ENCODE data around the gene EVA1A.
A peak's percentile ranks its signal among the peaks of the same experiment; 100 is the strongest.

EVA1A gene

GRCh38 chr2:75484840-75485239 lies 75.9 kb downstream of the EVA1A start:
- Histone ChIP-seq H3K79me2 (ENCODE audit: insufficient read depth, low read length) (no peaks in the 10 kb centered on the region), H3K9ac (ENCODE audit: low read depth, low read length) (no peak overlapping the region), H3K27me3 (ENCODE audit: insufficient read depth, low read length, poor library complexity) (no peaks in the 10 kb centered on the region), H3K4me2 (ENCODE audit: insufficient read depth, low read length) (no peak overlapping the region), H3K36me3 (ENCODE audit: insufficient read depth, low read length) (peaks cover 5% of the 10 kb centered on the region; the same call in 1 of the 2 replicates), H3K4me1 (ENCODE audit: insufficient read depth, low read length) (peaks cover 60% of the 10 kb centered on the region), H2AFZ (ENCODE audit: low read depth, low read length) (no peak overlapping the region), H3K4me3 (ENCODE audit: low read depth in 1 of 2, low read length in 2 of 2) (no peak overlapping the region), H4K20me1 (ENCODE audit: insufficient read depth, low read length) (no peaks in the 10 kb centered on the region), H3K27ac (ENCODE audit: low read length) (peak overlapping the region; percentile 98), H3K9me3 (ENCODE audit: insufficient read depth, low read length, severe bottlenecking) (no peaks in the 10 kb centered on the region)
- no peak for TF ChIP-seq EZH2 (IDR thresholded peaks at IDR 0.05; ENCODE audit: borderline replicate concordance, low read depth, low read length, severe bottlenecking)
- no peak for TF ChIP-seq CTCF (IDR thresholded peaks at IDR 0.05; ENCODE audit: borderline replicate concordance, extremely low read depth, low read length, poor library complexity, severe bottlenecking)
- ATAC-seq (ENCODE audit: insufficient read depth, low read depth) (no peak), DNase-seq (no peak)

- ATAC-seq (ENCODE audit: insufficient read depth, low read depth): no peak
- Histone ChIP-seq H3K36me3 (ENCODE audit: insufficient read depth, low read length) (peaks cover 5% of the 10 kb centered on the region; the same call in 1 of the 2 replicates), H3K9ac (ENCODE audit: low read depth, low read length) (peak overlapping the region; percentile 65), H3K27ac (ENCODE audit: low read length) (peak overlapping the region; percentile 98), H3K4me3 (ENCODE audit: low read depth in 1 of 2, low read length in 2 of 2) (no peak overlapping the region), H3K4me1 (ENCODE audit: insufficient read depth, low read length) (peaks cover 70% of the 10 kb centered on the region), H3K27me3 (ENCODE audit: insufficient read depth, low read length, poor library complexity) (no peaks in the 10 kb centered on the region), H4K20me1 (ENCODE audit: insufficient read depth, low read length) (no peaks in the 10 kb centered on the region), H2AFZ (ENCODE audit: low read depth, low read length) (peak overlapping the region; percentile 43; the same call in 1 of the 2 replicates), H3K79me2 (ENCODE audit: insufficient read depth, low read length) (no peaks in the 10 kb centered on the region), H3K4me2 (ENCODE audit: insufficient read depth, low read length) (peak overlapping the region; percentile 59), H3K9me3 (ENCODE audit: insufficient read depth, low read length, severe bottlenecking) (no peaks in the 10 kb centered on the region)
- DNase-seq: no peak
- no peak for TF ChIP-seq CTCF (IDR thresholded peaks at IDR 0.05; ENCODE audit: borderline replicate concordance, extremely low read depth, low read length, poor library complexity, severe bottlenecking)
- TF ChIP-seq EZH2 (IDR thresholded peaks at IDR 0.05; ENCODE audit: borderline replicate concordance, low read depth, low read length, severe bottlenecking): no peak
Observed at GRCh38 chr2:75483878-75484277, 76.9 kb downstream of the EVA1A start.

GRCh38 chr2:75482398-75482797 lies 78.3 kb downstream of the EVA1A start:
- Histone ChIP-seq H3K4me1 (ENCODE audit: insufficient read depth, low read length) (peaks cover 84% of the 10 kb centered on the region), H3K27ac (ENCODE audit: low read length) (peak overlapping the region; percentile 98), H2AFZ (ENCODE audit: low read depth, low read length) (no peak overlapping the region), H3K4me3 (ENCODE audit: low read depth in 1 of 2, low read length in 2 of 2) (peak overlapping the region in 1 of 2 experiments; percentile 7; a peak in 1 of 4 replicates), H3K79me2 (ENCODE audit: insufficient read depth, low read length) (no peaks in the 10 kb centered on the region), H3K4me2 (ENCODE audit: insufficient read depth, low read length) (peak overlapping the region; percentile 59), H3K36me3 (ENCODE audit: insufficient read depth, low read length) (no peaks in the 10 kb centered on the region), H3K9me3 (ENCODE audit: insufficient read depth, low read length, severe bottlenecking) (no peaks in the 10 kb centered on the region), H3K27me3 (ENCODE audit: insufficient read depth, low read length, poor library complexity) (no peaks in the 10 kb centered on the region), H3K9ac (ENCODE audit: low read depth, low read length) (peak overlapping the region; percentile 65), H4K20me1 (ENCODE audit: insufficient read depth, low read length) (no peaks in the 10 kb centered on the region)
- TF ChIP-seq EZH2 (IDR thresholded peaks at IDR 0.05; ENCODE audit: borderline replicate concordance, low read depth, low read length, severe bottlenecking) (no peak), CTCF (IDR thresholded peaks at IDR 0.05; ENCODE audit: borderline replicate concordance, extremely low read depth, low read length, poor library complexity, severe bottlenecking) (peak; percentile 12)
- ATAC-seq (ENCODE audit: insufficient read depth, low read depth) (peak; percentile 75), DNase-seq (peak; percentile 73)
